ENCODE measurements around the gene PHF24. TPM values are rescaled to one million over a fixed set of nuclear protein-coding genes. Genes with fewer than 3 reads are reported as not detected.
A peak's percentile ranks its signal among the peaks of the same experiment; 100 is the strongest.

Gene PHF24
- total RNA-seq, 4 donors from 2014 or later, result under 0.01 to 0.99 (median 0.76) TPM

- no peaks in the 10 kb centered on the region for H3K27me3 ChIP-seq
- no peaks in the 10 kb centered on the region for H3K9me3 ChIP-seq
- TF ChIP-seq POLR2A (IDR thresholded peaks at IDR 0.05; ENCODE audit: low read depth), result peak; percentile 97
- peak in 1 of 2 donors; percentile 80 for TF ChIP-seq POLR2AphosphoS5 (IDR thresholded peaks at IDR 0.05)
- TF ChIP-seq EP300 (IDR thresholded peaks at IDR 0.05), result peak; percentile 27
- TF ChIP-seq CTCF (IDR thresholded peaks at IDR 0.05), result peak in 1 of 3 experiments; percentile 13
- no peaks in the 10 kb centered on the region for H3K36me3 ChIP-seq
- WGBS, result under 1% methylated on average over 17 of the region's 65 CpGs
- peak within 1 kb of the TSS; percentile 89 to 93 (median 92) for H3K4me3 ChIP-seq
- H3K4me1 ChIP-seq, result peaks cover 44 to 53% (median 52%) of the 10 kb centered on the region in 4 donors
- H3K27ac ChIP-seq (replicated peaks in 1 of 4), result peak within 1 kb of the TSS in 2 of 4 donors; percentile 98 to 99
- DNase-seq (ENCODE audit: extremely low spot score), result peak; percentile 100
- intact Hi-C loops (cut with DNase I), result loop anchor here (5.0 to 10.0 kb wide), 2 partner anchors 83 to 284 kb away; partner anchors contain the start of gene VCP
Measured at GRCh38 chr9:34989003-34989945, 31.2 kb downstream of the PHF24 start, which contains the start of gene DNAJB5. TSS of gene DNAJB5 (plus strand) at chr9:34989745. CDS start at chr9:34990631, 886 bp downstream.

- DNase-seq (ENCODE audit: extremely low spot score), result no peak
- no peaks in the 10 kb centered on the region for H3K36me3 ChIP-seq
- H3K27ac ChIP-seq (replicated peaks in 1 of 4), result peak overlapping the region in 2 of 4 donors; percentile 98 to 99
- TF ChIP-seq POLR2AphosphoS5 (IDR thresholded peaks at IDR 0.05) (peak in 1 of 2 donors; percentile 80), EP300 (IDR thresholded peaks at IDR 0.05) (no peak)
- peak overlapping the region; percentile 89 to 93 (median 92) for H3K4me3 ChIP-seq
- H3K9me3 ChIP-seq, result no peaks in the 10 kb centered on the region
- intact Hi-C loops (cut with DNase I), result loop anchor here (5.0 to 10.0 kb wide), 2 partner anchors 82 to 285 kb away; partner anchors contain the start of gene VCP
- H3K27me3 ChIP-seq, result no peaks in the 10 kb centered on the region
- 6% methylated on average over 13 of the region's 39 CpGs for WGBS
- peaks cover 52 to 62% (median 60%) of the 10 kb centered on the region in 4 donors for H3K4me1 ChIP-seq
Measured at GRCh38 chr9:34989946-34990635, 32.0 kb downstream of the PHF24 start.

- Histone ChIP-seq H3K4me1 (peaks cover 61 to 71% (median 69%) of the 10 kb centered on the region in 4 donors), H3K27ac (replicated peaks in 1 of 4) (peak overlapping the region in 2 of 4 donors; percentile 98 to 99), H3K27me3 (no peaks in the 10 kb centered on the region), H3K36me3 (peaks cover 0 to 2% (median under 1%) of the 10 kb centered on the region in 4 donors), H3K9me3 (no peaks in the 10 kb centered on the region), H3K4me3 (peak overlapping the region; percentile 89 to 93 (median 92))
- 49% methylated on average over 7 of the region's 7 CpGs for WGBS
- no peak for DNase-seq (ENCODE audit: extremely low spot score)
- no peak for TF ChIP-seq EP300 (IDR thresholded peaks at IDR 0.05)
- intact Hi-C loops (cut with DNase I), result no loop called here
Measured at GRCh38 chr9:34990908-34991606, 33.0 kb downstream of the PHF24 start.

DNA sequence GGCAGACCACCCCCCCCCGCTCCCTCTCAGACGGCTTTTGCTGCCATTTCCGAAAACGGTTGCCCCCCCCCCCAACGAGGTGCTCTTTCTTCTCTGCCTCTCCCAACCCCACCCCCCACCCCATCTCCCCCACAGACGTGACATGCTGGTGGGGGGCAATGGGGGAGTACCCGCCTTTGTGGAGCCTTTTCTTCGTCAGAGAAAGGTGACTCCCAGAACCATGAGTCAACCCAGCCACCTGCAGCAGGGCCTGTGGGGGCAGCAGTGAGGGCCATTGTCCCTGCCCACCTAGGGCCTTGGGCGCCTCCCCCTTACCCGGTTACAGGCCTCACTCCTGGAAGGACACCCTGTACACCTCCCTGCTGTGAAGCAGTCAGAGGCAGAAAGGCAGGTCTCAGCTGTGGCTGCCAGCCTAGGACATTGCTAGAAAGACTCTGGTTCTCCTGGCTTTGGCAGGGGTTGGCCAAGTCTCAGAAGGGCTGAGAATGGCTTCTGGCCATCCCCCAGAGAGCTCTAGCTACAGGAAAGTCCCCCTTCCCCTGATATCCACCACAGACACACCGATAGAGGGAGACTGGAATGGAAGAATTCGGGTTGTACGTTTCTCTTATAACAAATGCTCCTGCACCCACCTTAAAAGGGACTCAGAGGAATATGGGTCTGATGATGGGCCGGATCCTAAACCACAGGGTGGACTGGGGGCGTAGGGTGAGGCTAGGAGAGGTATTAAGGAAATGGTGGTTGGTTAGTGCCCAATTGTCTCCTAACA, 33.7 kb downstream of the PHF24 start:
- H3K27me3 ChIP-seq, result no peaks in the 10 kb centered on the region
- no peaks in the 10 kb centered on the region for H3K9me3 ChIP-seq
- WGBS, result 35% methylated on average over 12 of the region's 15 CpGs
- H3K36me3 ChIP-seq, result peaks cover 0 to 9% (median 8%) of the 10 kb centered on the region in 4 donors
- H3K4me3 ChIP-seq, result peak overlapping the region; percentile 15 to 93 (median 92)
- intact Hi-C loops (cut with DNase I), result no loop called here
- H3K27ac ChIP-seq (replicated peaks in 1 of 4), result peak overlapping the region in 2 of 4 donors; percentile 98 to 99
- peaks cover 63 to 78% (median 74%) of the 10 kb centered on the region in 4 donors for H3K4me1 ChIP-seq
- DNase-seq (ENCODE audit: extremely low spot score), result no peak
- peak in 1 of 2 donors; percentile 80 for TF ChIP-seq POLR2AphosphoS5 (IDR thresholded peaks at IDR 0.05)
- peak; percentile 4 for TF ChIP-seq POLR2A (IDR thresholded peaks at IDR 0.05; ENCODE audit: low read depth)
- TF ChIP-seq CTCF (IDR thresholded peaks at IDR 0.05), result peak in 1 of 3 experiments; percentile 34
- peak; percentile 37 for TF ChIP-seq EP300 (IDR thresholded peaks at IDR 0.05)
